ENCODE measurements around the gene TMC3.

TMC3 gene

GRCh38 chr15:81297147-81297572 lies 76.9 kb downstream of the TMC3 start:
- DNase-seq = no peak

- DNase-seq = no peak
Observed at GRCh38 chr15:81296673-81297072, 77.3 kb downstream of the TMC3 start.

GRCh38 chr15:81296186-81296585 lies 77.8 kb downstream of the TMC3 start:
- DNase-seq = no peak

GRCh38 chr15:81295486-81296121 lies 78.4 kb downstream of the TMC3 start:
- DNase-seq = no peak

- no peak for DNase-seq
Observed at GRCh38 chr15:81294516-81294880, 79.5 kb downstream of the TMC3 start.

- DNase-seq = no peak
Observed at GRCh38 chr15:81293728-81294515, 80.1 kb downstream of the TMC3 start.

GRCh38 chr15:81292523-81293001 lies 81.5 kb downstream of the TMC3 start:
- DNase-seq = no peak

- no peak for DNase-seq
Observed at GRCh38 chr15:81291916-81292522, 82.0 kb downstream of the TMC3 start.

GRCh38 chr15:81289910-81290309 lies 84.1 kb downstream of the TMC3 start:
- DNase-seq = no peak

- no peak for DNase-seq
Observed at GRCh38 chr15:81288616-81289015, 85.4 kb downstream of the TMC3 start.

- DNase-seq = no peak
Observed at GRCh38 chr15:81288040-81288439, 86.0 kb downstream of the TMC3 start.

GRCh38 chr15:81286621-81287121 lies 87.3 kb downstream of the TMC3 start:
- no peak for DNase-seq

- no peak for DNase-seq
Observed at GRCh38 chr15:81285461-81285860, 88.6 kb downstream of the TMC3 start.

- no peak for DNase-seq
Observed at GRCh38 chr15:81284256-81285031, 89.6 kb downstream of the TMC3 start.

- no peak for DNase-seq
Observed at GRCh38 chr15:81282911-81283310, 91.1 kb downstream of the TMC3 start.

- DNase-seq = no peak
Observed at GRCh38 chr15:81282606-81282895, 91.5 kb downstream of the TMC3 start.

- no peak for DNase-seq
Observed at GRCh38 chr15:81281766-81282605, 92.0 kb downstream of the TMC3 start.

- DNase-seq = no peak
Observed at GRCh38 chr15:81281456-81281735, 92.6 kb downstream of the TMC3 start.

All from NCI-H510A (cell line).